Coronary artery (tissue), 2 donors: ENCODE results near the gene MYO18A.

Experiments
- DNase-seq: peaks from one replicate; pipeline ENCODE4 v3.0.0-alpha.2; 2017; ENCODE audit warnings: low spot score
- H3K27ac ChIP-seq, 2 donors: fragments of 200-600 bp; sonication (generic); one replicate each; pipeline ENCODE4 v1.5.1; 2016 to 2019
- H3K4me3 ChIP-seq: fragments of 200-600 bp; sonication (generic); 2 replicates; pipeline ENCODE4 v1.5.1; 2016; ENCODE audit warnings: mild to moderate bottlenecking, moderate library complexity
- TF ChIP-seq, protein P1 (sequence below): fragments of 200-600 bp; sonication (generic); IDR thresholded peaks from one replicate; pipeline ENCODE4 v1.5.1; 2019; ENCODE audit warnings: antibody characterized with exemption

MYO18A gene

DNA sequence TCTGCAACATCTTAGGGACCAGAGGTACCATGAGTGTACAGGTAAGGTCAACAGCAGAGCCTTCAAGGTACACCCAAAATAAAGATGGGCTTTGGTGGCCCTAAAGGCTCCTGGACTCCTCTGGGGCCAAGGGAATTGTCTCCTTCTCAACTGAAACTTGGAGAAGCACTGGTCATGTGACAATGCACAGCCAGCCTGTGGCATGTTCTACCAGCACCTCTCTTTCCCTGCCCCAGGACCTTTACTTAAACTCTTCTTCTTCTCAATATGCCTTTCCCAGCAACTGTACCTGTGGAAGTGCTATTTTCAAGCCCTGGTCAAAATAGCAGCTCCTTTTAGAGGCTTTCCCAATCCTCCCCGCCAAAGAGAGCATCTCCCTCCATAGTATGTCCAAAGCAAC is 108.9 kb downstream of the MYO18A start:
- H3K27ac ChIP-seq: no peak overlapping the region
- no peak overlapping the region for H3K4me3 ChIP-seq
- no peak for DNase-seq
- TF ChIP-seq, protein P1, sequence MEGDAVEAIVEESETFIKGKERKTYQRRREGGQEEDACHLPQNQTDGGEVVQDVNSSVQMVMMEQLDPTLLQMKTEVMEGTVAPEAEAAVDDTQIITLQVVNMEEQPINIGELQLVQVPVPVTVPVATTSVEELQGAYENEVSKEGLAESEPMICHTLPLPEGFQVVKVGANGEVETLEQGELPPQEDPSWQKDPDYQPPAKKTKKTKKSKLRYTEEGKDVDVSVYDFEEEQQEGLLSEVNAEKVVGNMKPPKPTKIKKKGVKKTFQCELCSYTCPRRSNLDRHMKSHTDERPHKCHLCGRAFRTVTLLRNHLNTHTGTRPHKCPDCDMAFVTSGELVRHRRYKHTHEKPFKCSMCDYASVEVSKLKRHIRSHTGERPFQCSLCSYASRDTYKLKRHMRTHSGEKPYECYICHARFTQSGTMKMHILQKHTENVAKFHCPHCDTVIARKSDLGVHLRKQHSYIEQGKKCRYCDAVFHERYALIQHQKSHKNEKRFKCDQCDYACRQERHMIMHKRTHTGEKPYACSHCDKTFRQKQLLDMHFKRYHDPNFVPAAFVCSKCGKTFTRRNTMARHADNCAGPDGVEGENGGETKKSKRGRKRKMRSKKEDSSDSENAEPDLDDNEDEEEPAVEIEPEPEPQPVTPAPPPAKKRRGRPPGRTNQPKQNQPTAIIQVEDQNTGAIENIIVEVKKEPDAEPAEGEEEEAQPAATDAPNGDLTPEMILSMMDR: no peak

DNA sequence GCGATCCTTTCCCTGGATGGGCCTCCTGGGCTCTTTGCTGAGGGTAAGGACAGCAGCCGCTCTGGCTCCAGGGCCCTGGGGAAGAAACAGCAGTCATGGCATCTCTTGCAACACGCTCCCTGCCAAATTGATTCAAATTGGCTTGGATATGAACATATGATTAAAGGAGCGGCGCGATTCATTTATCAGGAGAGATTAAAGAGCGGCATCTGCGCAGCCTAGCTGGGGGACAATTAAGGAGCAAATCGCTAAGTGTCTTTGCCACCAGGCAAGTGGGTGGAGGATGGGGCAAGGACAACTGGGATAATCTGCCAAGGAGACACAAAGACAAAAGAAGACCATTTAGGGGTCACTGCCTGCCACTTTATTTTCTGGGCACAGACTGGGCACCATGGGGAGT is 109.4 kb downstream of the MYO18A start:
- H3K27ac ChIP-seq: no peak overlapping the region
- no peak for DNase-seq
- H3K4me3 ChIP-seq: no peak overlapping the region
- TF ChIP-seq, protein P1: no peak

DNA sequence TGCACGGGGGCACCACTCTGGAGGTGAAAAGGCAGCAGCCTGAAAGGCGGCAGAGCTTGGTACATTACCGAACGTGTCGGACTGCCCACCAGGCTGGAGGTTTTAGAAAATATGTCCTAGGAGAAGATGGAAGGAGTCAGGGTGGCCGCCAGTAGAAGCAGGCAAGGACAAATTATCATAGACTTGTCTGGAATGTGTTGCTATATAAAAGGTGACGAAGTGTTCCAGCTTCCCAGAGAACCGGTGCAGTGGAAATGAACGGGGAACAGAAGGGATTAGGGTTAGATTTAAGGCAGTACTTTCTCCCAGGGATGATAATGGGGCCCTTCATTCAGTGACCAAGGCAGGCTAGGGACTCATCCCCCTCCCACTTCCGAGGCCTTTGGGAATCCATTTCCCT is 109.9 kb downstream of the MYO18A start:
- TF ChIP-seq, protein P1: no peak
- H3K27ac ChIP-seq: no peak overlapping the region
- no peak for DNase-seq

DNA sequence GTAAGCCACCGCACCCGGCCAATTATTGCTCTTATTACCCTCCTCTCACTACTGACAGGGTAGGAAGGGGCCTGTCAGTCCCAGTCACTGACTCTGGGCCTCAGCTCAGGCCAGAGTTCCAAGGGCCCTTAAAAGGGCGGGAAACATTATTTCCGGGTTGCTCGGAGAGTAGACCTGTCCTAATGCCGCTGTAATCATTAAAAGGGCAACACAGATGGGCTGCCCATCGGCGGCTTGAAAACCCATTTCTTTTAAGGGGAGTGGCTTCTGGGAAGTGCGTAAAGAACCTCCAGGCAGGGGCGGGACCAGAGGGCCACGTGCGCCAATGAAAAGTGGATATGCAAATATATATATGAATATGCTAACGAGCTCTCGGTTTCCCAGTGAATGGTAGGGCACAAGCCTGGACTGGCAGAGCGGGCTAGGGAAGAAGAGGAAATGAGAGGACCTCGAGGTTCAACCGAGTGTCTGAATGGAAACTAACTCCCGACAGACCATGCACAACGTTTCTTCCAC is 110.6 kb downstream of the MYO18A start:
- no peak overlapping the region for H3K4me3 ChIP-seq
- no peak overlapping the region for H3K27ac ChIP-seq
- no peak for DNase-seq
- TF ChIP-seq, protein P1: no peak

More for the DNA sequence above, 109.9 kb downstream of the MYO18A start:
- no peak overlapping the region for H3K4me3 ChIP-seq

DNA sequence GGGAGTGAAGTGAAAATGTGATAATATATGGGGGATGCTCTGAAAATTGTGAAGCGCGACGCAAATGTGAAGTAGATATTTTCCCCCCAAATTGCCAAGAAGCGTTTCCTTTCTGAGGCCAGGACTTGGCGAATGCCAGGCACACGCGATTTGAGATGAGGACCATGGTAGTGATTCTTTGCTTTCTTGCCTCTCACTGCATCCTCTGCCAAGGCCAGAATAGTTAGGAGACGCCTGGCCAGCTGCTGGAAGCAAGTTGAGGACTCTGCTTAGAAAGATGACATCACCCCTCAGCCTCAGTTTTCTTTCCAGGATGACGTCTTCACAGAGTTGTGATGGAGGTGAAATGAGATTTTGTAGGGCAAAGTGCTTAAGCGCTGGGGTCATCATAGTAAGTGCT is 111.4 kb downstream of the MYO18A start:
- no peak overlapping the region for H3K4me3 ChIP-seq
- H3K27ac ChIP-seq: no peak overlapping the region
- TF ChIP-seq, protein P1: no peak
- DNase-seq: no peak

DNA sequence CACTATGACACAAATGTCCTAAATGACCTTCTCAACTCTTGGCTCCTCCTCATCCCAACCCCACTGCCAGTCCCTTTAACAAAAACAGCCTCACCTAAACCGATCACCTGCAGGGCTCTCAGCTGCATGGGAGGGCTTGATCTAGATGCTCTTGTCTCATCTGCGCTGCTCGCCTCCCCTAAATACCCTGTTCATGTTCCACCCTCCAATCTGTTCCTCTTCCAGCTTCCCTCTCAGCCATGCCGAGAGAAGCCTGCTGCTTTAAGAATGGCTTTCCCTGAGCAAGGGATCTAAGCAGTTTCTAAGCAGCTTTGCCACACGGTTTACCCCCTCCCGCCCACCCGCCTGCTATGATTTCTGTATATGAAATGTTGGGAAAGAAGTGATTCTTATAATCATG is 113.6 kb downstream of the MYO18A start:
- Histone ChIP-seq H3K4me3 (no peak overlapping the region), H3K27ac (no peak overlapping the region)
- no peak for DNase-seq
- TF ChIP-seq, protein P1: no peak

DNA sequence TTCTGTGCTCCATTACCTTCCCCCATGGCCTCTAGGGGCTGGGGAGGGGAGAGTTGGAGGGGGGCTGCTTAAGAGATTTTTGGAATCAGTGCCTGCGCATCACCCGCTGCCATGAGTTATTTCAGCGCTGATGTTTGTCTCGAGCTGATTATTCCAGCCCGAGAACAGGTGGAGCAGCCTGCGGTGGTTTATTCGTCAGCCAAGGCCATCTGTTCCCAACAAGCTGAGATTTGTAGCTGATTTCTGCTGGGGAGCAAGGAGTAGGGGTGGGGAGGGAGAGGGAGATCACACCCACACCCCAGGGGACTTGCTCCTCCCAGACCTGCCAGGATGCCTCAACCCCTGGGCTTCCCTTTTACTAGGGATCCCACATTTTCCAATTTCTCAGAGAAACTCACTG is 114.2 kb downstream of the MYO18A start:
- Histone ChIP-seq H3K4me3 (no peak overlapping the region), H3K27ac (no peak overlapping the region)
- DNase-seq: no peak
- TF ChIP-seq, protein P1: no peak
